CD14-positive monocyte (primary cell): ENCODE data around the gene SCARB1. TPM values are rescaled to one million over a fixed set of nuclear protein-coding genes. Genes with fewer than 3 reads are reported as not detected.
A peak's percentile ranks its signal among the peaks of the same experiment; 100 is the strongest.

Source experiments
- DNase-seq, 3 donors: peaks; one replicate each; pipeline ENCODE4 v3.0.0-alpha.2; 2011 to 2022
- H2AFZ ChIP-seq: 2 replicates; pipeline ENCODE4 v1.6.0; 2012; ENCODE audit warnings: mild to moderate bottlenecking, low read depth, low read length, inconsistent platforms; ENCODE audit not compliant: insufficient read depth, poor library complexity, severe bottlenecking
- H3K27ac ChIP-seq, 2 donors: 1 replicate in 1 of 2; 2 replicates in 1 of 2; pipeline ENCODE4 v1.5.1; 2012 to 2013; ENCODE audit warnings: low read length in 2 of 2, control low read depth in 1 of 2, inconsistent platforms in 1 of 2, low read depth in 1 of 2, mild to moderate bottlenecking in 1 of 2
- H3K27me3 ChIP-seq, 2 donors: one replicate each; pipeline versions ENCODE4 v1.6.0 to v1.6.1; 2011 to 2013; ENCODE audit warnings: low read length in 2 of 2; ENCODE audit not compliant: control insufficient read depth in 2 of 2, insufficient read depth in 2 of 2
- H3K36me3 ChIP-seq, 2 donors: replicated peaks in 1 of 2; 1 replicate in 1 of 2; 2 replicates in 1 of 2; pipeline versions ENCODE4 v1.5.1 to v1.6.1; 2012 to 2013; ENCODE audit warnings: low read length in 2 of 2, control low read depth in 1 of 2, inconsistent platforms in 1 of 2, mild to moderate bottlenecking in 1 of 2; ENCODE audit not compliant: insufficient read depth in 2 of 2, control insufficient read depth in 1 of 2
- H3K4me1 ChIP-seq, 2 donors: 1 replicate in 1 of 2; 2 replicates in 1 of 2; pipeline versions ENCODE4 v1.5.1 to v1.6.1; 2012 to 2013; ENCODE audit warnings: low read length in 2 of 2, control low read depth in 1 of 2, inconsistent platforms in 1 of 2, mild to moderate bottlenecking in 1 of 2, moderate library complexity in 1 of 2; ENCODE audit not compliant: insufficient read depth in 2 of 2, control insufficient read depth in 1 of 2
- H3K4me2 ChIP-seq: replicated peaks from 2 replicates; pipeline ENCODE3; 2012; ENCODE audit warnings: low read length, moderate library complexity, mild to moderate bottlenecking; ENCODE audit not compliant: poor library complexity, severe bottlenecking; ENCODE audit errors: extremely low read depth
- H3K4me3 ChIP-seq, 3 experiments: fragments of 200-600 bp in 1 of 3; sonication (generic) in 1 of 3; replicated peaks in 1 of 3; 1 replicate in 2 of 3; 2 replicates in 1 of 3; pipeline ENCODE4 v1.5.1; 2011 to 2013; ENCODE audit warnings: low read length in 3 of 3, mild to moderate bottlenecking in 3 of 3, control low read depth in 2 of 3, low read depth in 2 of 3, inconsistent platforms in 1 of 3, moderate library complexity in 1 of 3
- H3K79me2 ChIP-seq: 2 replicates; pipeline ENCODE4 v1.6.0; 2012; ENCODE audit warnings: mild to moderate bottlenecking, control low read depth, inconsistent platforms, low read length, moderate library complexity; ENCODE audit not compliant: insufficient read depth
- H3K9ac ChIP-seq: 2 replicates; pipeline ENCODE4 v1.6.0; 2017; ENCODE audit warnings: low read length, mild to moderate bottlenecking; ENCODE audit not compliant: insufficient read depth, poor library complexity, severe bottlenecking
- H3K9me3 ChIP-seq, 2 donors: replicated peaks in 1 of 2; 1 replicate in 1 of 2; 2 replicates in 1 of 2; pipeline versions ENCODE4 v1.5.1 to v1.6.1; 2012 to 2013; ENCODE audit warnings: low read length in 2 of 2, control low read depth in 1 of 2; ENCODE audit not compliant: control insufficient read depth in 1 of 2, insufficient read depth in 1 of 2
- H4K20me1 ChIP-seq: 2 replicates; pipeline ENCODE4 v1.6.0; 2012; ENCODE audit warnings: mild to moderate bottlenecking, low read length, control low read depth, moderate library complexity; ENCODE audit not compliant: insufficient read depth
- H3K27ac Mint-ChIP-seq, 7 donors: one replicate each; pipeline ENCODE4 v1.8.0; 2020; ENCODE audit warnings: mild to moderate bottlenecking in 7 of 7, mixed read lengths in 7 of 7, moderate library complexity in 6 of 7, inconsistent platforms in 2 of 7
- H3K27me3 Mint-ChIP-seq, 3 donors: one replicate each; pipeline ENCODE4 v1.8.0; 2021 to 2022; ENCODE audit warnings: low read depth in 3 of 3, mild to moderate bottlenecking in 3 of 3, mixed read lengths in 3 of 3, moderate library complexity in 3 of 3, inconsistent platforms in 1 of 3
- H3K36me3 Mint-ChIP-seq, 2 donors: one replicate each; pipeline ENCODE4 v1.8.0; 2020; ENCODE audit warnings: mixed read lengths in 2 of 2, inconsistent platforms in 1 of 2, mild to moderate bottlenecking in 1 of 2
- H3K4me1 Mint-ChIP-seq: one replicate; pipeline ENCODE4 v1.8.0; 2020; ENCODE audit warnings: mild to moderate bottlenecking, mixed read lengths
- H3K4me3 Mint-ChIP-seq, 2 donors: one replicate each; pipeline ENCODE4 v1.8.0; 2020; ENCODE audit warnings: mild to moderate bottlenecking in 2 of 2, mixed read lengths in 2 of 2, moderate library complexity in 1 of 2
- H3K9me3 Mint-ChIP-seq, 7 donors: one replicate each; pipeline ENCODE4 v1.8.0; 2020 to 2022; ENCODE audit warnings: mixed read lengths in 7 of 7, mild to moderate bottlenecking in 6 of 7, moderate library complexity in 6 of 7, inconsistent platforms in 2 of 7
- WGBS: methylation state at CpG from one replicate; pipeline ENCODE4 v1.1.5; 2013; ENCODE audit warnings: missing lambda C conversion rate; ENCODE audit not compliant: insufficient coverage; 5-methylcytosine and 5-hydroxymethylcytosine counted together
- intact Hi-C, 2 donors: fragments of 100-400 bp; cut with micrococcal nuclease; formaldehyde crosslinking; loops; one replicate each; pipeline versions ENCODE4 v1.15.0 to v1.15.1; 2023
- polyA plus RNA-seq, 3 donors: library from polyadenylated mRNA; depleted of rRNA in 1 of 3; unstranded in 2 of 3; stranded (reverse) in 1 of 3; fragments of 300-500 nt in 2 of 3; fragments of >200 nt in 1 of 3; fragmentation: Illumina TruSeq in 2 of 3; gene quantifications; 1 replicate in 2 of 3; 2 replicates in 1 of 3; pipeline ENCODE4 v1.2.3, GENCODE V29; 2012 to 2021
- TF ChIP-seq, protein P1 (sequence below): fragments of 200-600 bp; IDR thresholded peaks from one replicate; pipeline ENCODE4 v1.8.0; 2022; ENCODE audit warnings: antibody characterized with exemption, mild to moderate bottlenecking

The SCARB1 gene
- polyA plus RNA-seq, 3 donors, result 13.1 to 34.3 (median 15.2) TPM

DNA sequence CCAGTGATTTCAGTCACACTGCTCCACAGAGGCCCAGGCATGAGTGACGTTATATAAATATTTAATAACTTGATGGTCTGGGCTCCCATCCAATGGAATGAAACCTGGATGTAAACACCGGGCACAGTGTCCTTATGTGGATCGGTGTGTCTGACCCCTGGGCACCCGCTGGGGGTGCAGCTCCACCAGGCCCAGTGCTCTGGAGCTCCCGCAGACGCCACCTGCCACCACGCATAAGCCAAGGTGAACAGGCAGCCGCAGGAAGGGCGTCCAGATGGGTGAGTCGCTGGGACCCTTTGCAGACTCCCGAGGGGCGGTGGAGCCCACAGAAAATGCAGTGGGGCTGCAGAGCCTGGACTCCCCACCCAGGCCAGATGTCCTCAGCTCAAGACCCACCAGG lies 121.6 kb downstream of the SCARB1 start:
- Histone ChIP-seq H3K27me3 (no peaks in the 10 kb centered on the region), H3K36me3 (no peaks in the 10 kb centered on the region), H3K4me3 (no peak overlapping the region), H2AFZ (no peak overlapping the region), H3K9ac (no peak overlapping the region), H3K4me2 (no peak overlapping the region), H3K79me2 (no peaks in the 10 kb centered on the region), H3K27ac (no peak overlapping the region), H4K20me1 (no peaks in the 10 kb centered on the region), H3K9me3 (peaks cover 0 to 4% of the 10 kb centered on the region in 2 donors), H3K4me1 (peaks cover 48 to 55% of the 10 kb centered on the region in 2 donors)
- TF ChIP-seq, protein P1, sequence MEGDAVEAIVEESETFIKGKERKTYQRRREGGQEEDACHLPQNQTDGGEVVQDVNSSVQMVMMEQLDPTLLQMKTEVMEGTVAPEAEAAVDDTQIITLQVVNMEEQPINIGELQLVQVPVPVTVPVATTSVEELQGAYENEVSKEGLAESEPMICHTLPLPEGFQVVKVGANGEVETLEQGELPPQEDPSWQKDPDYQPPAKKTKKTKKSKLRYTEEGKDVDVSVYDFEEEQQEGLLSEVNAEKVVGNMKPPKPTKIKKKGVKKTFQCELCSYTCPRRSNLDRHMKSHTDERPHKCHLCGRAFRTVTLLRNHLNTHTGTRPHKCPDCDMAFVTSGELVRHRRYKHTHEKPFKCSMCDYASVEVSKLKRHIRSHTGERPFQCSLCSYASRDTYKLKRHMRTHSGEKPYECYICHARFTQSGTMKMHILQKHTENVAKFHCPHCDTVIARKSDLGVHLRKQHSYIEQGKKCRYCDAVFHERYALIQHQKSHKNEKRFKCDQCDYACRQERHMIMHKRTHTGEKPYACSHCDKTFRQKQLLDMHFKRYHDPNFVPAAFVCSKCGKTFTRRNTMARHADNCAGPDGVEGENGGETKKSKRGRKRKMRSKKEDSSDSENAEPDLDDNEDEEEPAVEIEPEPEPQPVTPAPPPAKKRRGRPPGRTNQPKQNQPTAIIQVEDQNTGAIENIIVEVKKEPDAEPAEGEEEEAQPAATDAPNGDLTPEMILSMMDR, result no peak
- peaks cover 0 to 10% (median 2%) of the 10 kb centered on the region in 7 donors for H3K9me3 Mint-ChIP-seq
- no peak overlapping the region for H3K27ac Mint-ChIP-seq
- peaks cover 0 to 3% of the 10 kb centered on the region in 2 donors for H3K36me3 Mint-ChIP-seq
- peaks cover 0 to 4% (median 2%) of the 10 kb centered on the region in 3 donors for H3K27me3 Mint-ChIP-seq
- WGBS, result 92% methylated on average over 11 of the region's 12 CpGs
- no peak overlapping the region for H3K4me3 Mint-ChIP-seq
- intact Hi-C loops, result no loop called here
- H3K4me1 Mint-ChIP-seq, result peaks cover 48% of the 10 kb centered on the region
- no peak for DNase-seq

DNA sequence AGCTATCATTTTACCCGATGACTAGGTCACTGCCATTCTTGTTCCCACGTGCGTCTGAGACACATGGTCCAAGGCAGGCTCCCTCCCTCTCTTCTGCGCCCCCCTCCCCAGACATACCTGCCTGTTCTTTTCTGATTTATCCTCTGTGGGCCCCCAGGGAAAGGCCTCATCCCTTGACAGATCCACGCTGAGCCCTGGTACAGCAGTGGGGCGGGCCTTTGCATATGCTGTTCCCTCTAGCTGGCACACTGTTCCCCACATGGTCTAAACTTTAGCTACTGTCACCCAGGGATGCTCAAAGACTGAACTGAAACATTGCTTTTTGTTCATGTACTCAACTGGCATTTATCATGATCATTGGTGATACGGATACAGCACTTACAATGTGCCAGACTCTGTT lies 122.5 kb downstream of the SCARB1 start:
- peaks cover 45% of the 10 kb centered on the region for H3K4me1 Mint-ChIP-seq
- TF ChIP-seq, protein P1, result no peak
- intact Hi-C loops, result no loop called here
- Histone ChIP-seq H3K4me3 (no peak overlapping the region), H3K36me3 (no peaks in the 10 kb centered on the region), H3K27ac (no peak overlapping the region), H3K9ac (peak overlapping the region; percentile 31), H3K4me1 (peaks cover 47 to 55% of the 10 kb centered on the region in 2 donors), H2AFZ (no peak overlapping the region), H3K79me2 (no peaks in the 10 kb centered on the region), H4K20me1 (no peaks in the 10 kb centered on the region), H3K4me2 (peak overlapping the region; percentile 15), H3K27me3 (no peaks in the 10 kb centered on the region), H3K9me3 (peaks cover 0 to 4% of the 10 kb centered on the region in 2 donors)
- no peak for DNase-seq
- peaks cover 0 to 11% (median 2%) of the 10 kb centered on the region in 7 donors for H3K9me3 Mint-ChIP-seq
- peaks cover 0 to 4% (median 2%) of the 10 kb centered on the region in 3 donors for H3K27me3 Mint-ChIP-seq
- H3K4me3 Mint-ChIP-seq, result peak overlapping the region; percentile 11 to 43
- WGBS, result 94% methylated on average over 7 of the region's 7 CpGs
- peak overlapping the region; percentile 49 to 88 (median 79) for H3K27ac Mint-ChIP-seq
- H3K36me3 Mint-ChIP-seq, result peaks cover 0 to 3% of the 10 kb centered on the region in 2 donors
